GM19193 (cell line): ENCODE results near the gene SRSF5.

ENCODE experiments used
- POLR2A ChIP-seq: IDR thresholded peaks from 4 replicates; pipeline ENCODE4 v1.6.1; 2011; ENCODE audit not compliant: insufficient read depth, insufficient read length; ENCODE audit errors: extremely low read depth

The SRSF5 gene

GRCh38 chr14:69815556-69815955 lies 48.6 kb downstream of the SRSF5 start:
- TF ChIP-seq POLR2A = no peak

GRCh38 chr14:69816216-69816615 lies 49.3 kb downstream of the SRSF5 start:
- TF ChIP-seq POLR2A = no peak

- TF ChIP-seq POLR2A = no peak
Observed at GRCh38 chr14:69818758-69819191, 51.8 kb downstream of the SRSF5 start.

- TF ChIP-seq POLR2A = no peak
Observed at GRCh38 chr14:69819607-69820006, 52.7 kb downstream of the SRSF5 start.

- TF ChIP-seq POLR2A = no peak
Observed at GRCh38 chr14:69820991-69821390, 54.0 kb downstream of the SRSF5 start.
